BE2C (cell line): ENCODE data around the gene DIPK1C.

Source experiments
- DNase-seq: peaks from one replicate; pipeline ENCODE4 v3.0.0-alpha.2; 2020
- H3K27me3 ChIP-seq: fragments of 250-450 bp; sonication (Bioruptor Pico); 2 replicates; pipeline ENCODE4 v1.5.1; 2020; ENCODE audit warnings: mild to moderate bottlenecking
- H3K36me3 ChIP-seq: fragments of 250-450 bp; sonication (Bioruptor Pico); 2 replicates; pipeline ENCODE4 v1.5.1; 2020; ENCODE audit warnings: mild to moderate bottlenecking
- H3K4me1 ChIP-seq: fragments of 250-450 bp; sonication (Bioruptor Pico); 2 replicates; pipeline ENCODE4 v1.5.1; 2020
- H3K4me3 ChIP-seq: 2 replicates; pipeline ENCODE4 v1.5.1; 2011; ENCODE audit warnings: low read depth, low read length
- H3K9me3 ChIP-seq: fragments of 250-450 bp; sonication (Bioruptor Pico); 2 replicates; pipeline ENCODE4 v1.5.1; 2020
- TF ChIP-seq, protein P1 (sequence below): IDR thresholded peaks from 2 replicates; pipeline ENCODE4 v1.5.1; 2012; ENCODE audit warnings: mild to moderate bottlenecking, low read depth, low read length

DIPK1C gene

DNA sequence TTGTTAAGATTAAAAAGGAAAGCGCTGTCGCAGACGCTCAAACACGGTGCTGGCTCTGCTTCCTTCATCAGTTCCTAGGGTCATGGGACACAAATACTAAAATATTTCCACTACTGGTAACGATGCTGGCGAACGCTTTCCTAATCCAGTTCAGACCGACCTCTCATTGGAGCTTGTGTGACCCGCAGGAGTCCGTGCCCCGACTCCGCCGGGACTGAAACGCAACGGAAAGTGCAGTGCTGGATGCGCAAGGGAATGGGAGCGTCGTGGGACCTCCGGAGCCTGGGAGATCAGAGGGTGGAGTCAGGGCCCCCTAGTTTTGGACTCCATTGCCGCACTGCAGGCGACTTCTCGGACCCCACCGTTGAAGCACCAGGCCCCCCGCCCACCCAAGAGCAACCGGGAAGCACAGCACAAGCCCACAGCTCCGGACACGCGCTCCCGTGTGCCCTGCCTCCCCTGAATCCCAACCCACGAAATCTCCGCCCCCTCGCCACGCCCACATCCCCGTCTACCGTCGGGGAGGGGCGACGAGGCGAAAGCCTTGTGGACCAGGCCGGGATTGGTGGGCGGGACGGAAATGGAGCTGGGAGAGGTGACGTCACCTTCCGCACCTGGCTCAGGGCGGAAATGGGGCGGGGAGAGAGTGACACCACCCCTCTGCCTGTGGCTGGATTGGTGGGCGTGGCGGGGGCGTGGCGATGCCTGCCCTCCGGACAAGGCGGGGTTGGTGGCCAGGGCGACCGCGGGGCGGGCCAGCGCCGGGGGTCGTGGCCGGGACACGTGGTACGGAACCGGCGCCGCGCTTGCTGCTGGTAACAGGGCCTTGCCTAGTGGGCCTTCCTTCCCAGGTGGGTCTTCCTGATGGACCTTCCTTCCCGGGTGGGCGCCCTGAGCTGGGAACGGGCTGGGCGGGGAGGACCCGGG, 38.7 kb upstream of the DIPK1C start, which contains the start of gene CNDP2:
CNDP2 (plus strand) TSS at position 783 of the 927 bp plus-strand sequence. CDS start 3,611 bp downstream, outside the sequence.
- TF ChIP-seq, protein P1, sequence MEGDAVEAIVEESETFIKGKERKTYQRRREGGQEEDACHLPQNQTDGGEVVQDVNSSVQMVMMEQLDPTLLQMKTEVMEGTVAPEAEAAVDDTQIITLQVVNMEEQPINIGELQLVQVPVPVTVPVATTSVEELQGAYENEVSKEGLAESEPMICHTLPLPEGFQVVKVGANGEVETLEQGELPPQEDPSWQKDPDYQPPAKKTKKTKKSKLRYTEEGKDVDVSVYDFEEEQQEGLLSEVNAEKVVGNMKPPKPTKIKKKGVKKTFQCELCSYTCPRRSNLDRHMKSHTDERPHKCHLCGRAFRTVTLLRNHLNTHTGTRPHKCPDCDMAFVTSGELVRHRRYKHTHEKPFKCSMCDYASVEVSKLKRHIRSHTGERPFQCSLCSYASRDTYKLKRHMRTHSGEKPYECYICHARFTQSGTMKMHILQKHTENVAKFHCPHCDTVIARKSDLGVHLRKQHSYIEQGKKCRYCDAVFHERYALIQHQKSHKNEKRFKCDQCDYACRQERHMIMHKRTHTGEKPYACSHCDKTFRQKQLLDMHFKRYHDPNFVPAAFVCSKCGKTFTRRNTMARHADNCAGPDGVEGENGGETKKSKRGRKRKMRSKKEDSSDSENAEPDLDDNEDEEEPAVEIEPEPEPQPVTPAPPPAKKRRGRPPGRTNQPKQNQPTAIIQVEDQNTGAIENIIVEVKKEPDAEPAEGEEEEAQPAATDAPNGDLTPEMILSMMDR = no peak
- Histone ChIP-seq H3K36me3 (no peaks in the 10 kb centered on the region), H3K4me1 (no peaks in the 10 kb centered on the region), H3K9me3 (no peaks in the 10 kb centered on the region), H3K27me3 (no peaks in the 10 kb centered on the region), H3K4me3 (peak within 1 kb of the TSS; percentile 73)
- peak; percentile 98 for DNase-seq

DNA sequence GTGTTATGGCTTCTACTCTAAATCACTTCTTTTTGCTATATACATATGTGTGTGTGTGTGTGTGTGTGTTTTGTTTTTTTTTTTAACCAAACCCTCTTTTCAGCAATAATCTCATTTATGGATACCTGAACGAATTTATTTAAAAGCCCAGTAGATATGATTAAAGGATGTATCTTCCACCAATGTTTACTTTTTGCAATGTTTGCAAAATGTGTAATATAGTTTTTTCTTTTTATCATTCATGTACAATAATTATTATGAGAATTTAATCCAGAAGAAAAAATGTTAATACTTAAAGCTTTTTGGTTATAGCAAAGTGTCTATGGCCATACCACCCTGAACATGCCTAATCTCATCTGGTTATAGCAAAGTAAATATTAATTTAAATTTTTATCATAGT, 37.4 kb upstream of the DIPK1C start:
- no peak overlapping the region for H3K4me3 ChIP-seq
- H3K27me3 ChIP-seq = no peaks in the 10 kb centered on the region
- DNase-seq = no peak
- H3K9me3 ChIP-seq = no peaks in the 10 kb centered on the region
- TF ChIP-seq, protein P1 = no peak
- no peaks in the 10 kb centered on the region for H3K4me1 ChIP-seq
- H3K36me3 ChIP-seq = no peaks in the 10 kb centered on the region

DNA sequence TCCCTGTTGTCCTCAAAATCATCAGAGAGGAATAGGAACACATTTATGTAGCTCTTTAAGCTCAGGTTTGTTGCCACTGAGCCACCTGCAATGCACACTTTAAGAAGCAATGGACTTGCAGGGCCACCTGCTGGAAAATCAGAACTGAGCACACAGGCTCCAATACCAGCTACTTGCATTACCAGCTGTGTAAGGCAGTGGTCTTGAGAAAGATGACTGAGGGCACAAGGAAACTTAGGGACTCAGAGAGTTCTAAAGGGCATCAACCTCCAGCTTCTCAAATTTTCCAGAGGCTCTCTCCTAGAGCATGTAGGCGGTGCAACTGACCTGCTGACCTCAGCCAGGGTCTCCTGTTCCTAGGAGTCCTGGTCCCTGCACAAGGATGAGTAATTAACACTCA, 36.6 kb upstream of the DIPK1C start:
- H3K4me1 ChIP-seq = no peaks in the 10 kb centered on the region
- no peaks in the 10 kb centered on the region for H3K9me3 ChIP-seq
- TF ChIP-seq, protein P1 = peak; percentile 51
- H3K36me3 ChIP-seq = no peaks in the 10 kb centered on the region
- peak; percentile 25 for DNase-seq
- H3K4me3 ChIP-seq = no peak overlapping the region
- no peaks in the 10 kb centered on the region for H3K27me3 ChIP-seq

DNA sequence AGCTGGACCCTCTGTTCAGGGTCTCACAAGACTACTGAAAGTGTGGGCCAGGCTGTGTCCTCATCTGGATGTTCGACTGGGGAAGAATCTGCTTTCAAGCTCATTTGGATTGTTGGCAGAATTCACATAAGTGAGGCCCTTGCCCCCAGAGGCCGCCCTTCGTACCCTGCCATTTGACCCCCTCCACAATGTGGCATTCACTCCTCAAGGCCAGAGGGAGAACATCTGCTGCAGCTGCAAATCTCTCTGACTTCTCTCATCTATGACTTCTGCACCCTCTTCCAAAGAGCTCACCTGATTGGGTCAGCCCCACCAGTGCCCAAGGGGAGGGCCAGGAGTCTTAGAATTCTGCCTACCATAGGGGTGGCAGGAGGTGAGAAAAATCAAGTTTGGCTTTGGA, 35.2 kb upstream of the DIPK1C start:
- H3K36me3 ChIP-seq = no peaks in the 10 kb centered on the region
- H3K4me3 ChIP-seq = no peak overlapping the region
- TF ChIP-seq, protein P1 = no peak
- no peaks in the 10 kb centered on the region for H3K9me3 ChIP-seq
- no peak for DNase-seq
- H3K4me1 ChIP-seq = no peaks in the 10 kb centered on the region
- H3K27me3 ChIP-seq = no peaks in the 10 kb centered on the region

GRCh38 chr18:74489676-74490075, 32.6 kb upstream of the DIPK1C start:
- no peaks in the 10 kb centered on the region for H3K27me3 ChIP-seq
- H3K36me3 ChIP-seq = no peaks in the 10 kb centered on the region
- no peak for DNase-seq
- no peak overlapping the region for H3K4me3 ChIP-seq
- no peaks in the 10 kb centered on the region for H3K9me3 ChIP-seq
- TF ChIP-seq, protein P1 = no peak
- H3K4me1 ChIP-seq = no peaks in the 10 kb centered on the region

- Histone ChIP-seq H3K27me3 (no peaks in the 10 kb centered on the region), H3K4me3 (no peak overlapping the region), H3K9me3 (no peaks in the 10 kb centered on the region), H3K4me1 (no peaks in the 10 kb centered on the region), H3K36me3 (no peaks in the 10 kb centered on the region)
- no peak for DNase-seq
- TF ChIP-seq, protein P1 = no peak
These were observed 31.8 kb upstream of the DIPK1C start for GRCh38 chr18:74488864-74489263.
